GM19324 (cell line): ENCODE data around the gene DIP2C.
"Not testable (repeated sequence)": the region's sequence is repeated elsewhere in the genome, so short reads cannot be mapped to it uniquely, and the experiment has no call there.

Source experiments
- ATAC-seq: cut with Tn5 transposase; IDR thresholded peaks from one replicate; pipeline ENCODE4 v1.9.1; 2021; ENCODE audit warnings: mild to moderate bottlenecking, moderate library complexity; ENCODE audit not compliant: unreplicated experiment, low FRiP score

Gene DIP2C

DNA sequence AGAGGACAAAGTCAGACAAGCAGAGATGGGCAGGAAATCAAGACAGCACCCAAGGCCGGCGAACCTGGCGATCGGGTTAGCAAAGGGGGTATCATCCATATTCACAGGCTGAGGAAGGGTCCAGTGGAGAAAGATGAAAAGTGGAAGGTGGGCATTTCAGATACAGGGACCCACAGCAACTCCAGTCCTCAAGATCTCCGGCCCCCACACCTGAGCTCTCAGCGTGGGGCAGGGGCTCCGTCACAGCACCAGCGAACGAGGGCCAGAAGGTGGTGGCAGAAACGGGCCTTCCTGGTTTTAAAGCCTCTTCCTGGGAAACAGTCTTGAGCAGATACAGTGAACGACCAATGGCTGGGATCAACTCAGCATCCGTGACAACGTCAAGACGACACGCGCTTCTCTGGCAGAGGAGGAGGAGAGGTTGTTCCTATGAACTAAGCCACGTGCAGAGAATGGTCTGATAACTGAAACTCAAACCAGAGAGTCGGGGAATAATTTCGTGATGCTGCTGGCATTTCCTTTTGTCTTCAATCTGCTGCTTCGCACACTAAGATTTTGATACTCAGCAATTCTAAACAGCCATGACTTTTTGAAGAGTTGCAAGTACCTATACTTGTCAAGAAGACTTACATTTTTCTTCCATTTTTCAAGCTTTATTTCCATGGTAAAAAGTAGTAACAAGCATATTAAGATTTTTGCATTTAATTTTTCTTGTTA is 334.4 kb downstream of the DIP2C start:
- ATAC-seq: no peak

GRCh38 chr10:352476-353235 is 336.8 kb downstream of the DIP2C start:
- no peak for ATAC-seq

DNA sequence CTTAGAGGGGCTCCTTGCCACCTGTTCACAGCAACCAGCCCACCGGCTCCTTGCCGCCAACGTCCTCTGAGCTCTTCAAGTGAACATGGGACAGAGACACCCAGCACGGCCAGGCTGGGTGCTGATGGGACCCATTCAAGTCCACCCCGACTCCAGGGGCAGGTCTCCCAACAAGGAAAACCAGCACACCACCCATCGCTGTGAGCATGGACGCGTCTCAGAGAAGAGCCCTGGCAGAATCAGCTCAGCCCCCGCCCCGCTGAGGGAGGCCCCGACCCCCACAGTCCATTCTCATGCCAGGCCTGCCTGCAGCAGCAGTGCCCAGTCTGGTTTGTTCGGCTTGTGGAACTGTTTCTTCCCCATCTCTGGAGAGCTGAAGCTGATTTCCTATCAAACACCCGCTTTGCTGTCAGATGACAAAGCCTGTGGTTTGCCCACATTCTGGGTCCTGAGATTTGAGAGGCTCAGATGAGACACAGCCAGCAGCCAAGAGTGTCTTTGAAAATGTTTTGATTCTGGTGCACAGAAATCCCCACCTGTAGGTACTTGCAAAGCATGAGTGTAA is 337.6 kb downstream of the DIP2C start:
- no peak for ATAC-seq

GRCh38 chr10:350981-351501 is 338.4 kb downstream of the DIP2C start:
- no peak for ATAC-seq

- ATAC-seq: no peak
Observed at GRCh38 chr10:349081-349480, 340.4 kb downstream of the DIP2C start.

- ATAC-seq: no peak
Observed at GRCh38 chr10:348456-348855, 341.0 kb downstream of the DIP2C start.

DNA sequence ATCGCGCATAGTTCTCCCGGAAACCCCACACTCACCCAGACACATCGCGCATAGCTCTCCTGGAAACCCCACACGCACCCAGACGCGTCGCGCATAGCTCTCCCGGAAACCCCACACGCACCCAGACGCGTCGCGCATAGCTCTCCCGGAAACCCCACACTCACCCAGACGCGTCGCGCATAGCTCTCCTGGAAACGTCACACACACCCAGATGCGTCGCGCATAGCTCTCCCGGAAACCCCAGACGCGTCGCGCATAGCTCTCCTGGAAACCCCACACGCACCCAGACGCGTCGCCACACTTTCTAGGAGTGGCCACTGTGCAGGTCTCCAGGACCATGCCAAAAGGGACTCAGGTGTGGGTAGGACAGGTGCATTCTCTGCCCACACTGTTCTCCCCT is 341.7 kb downstream of the DIP2C start:
- ATAC-seq: not testable (repeated sequence)

DNA sequence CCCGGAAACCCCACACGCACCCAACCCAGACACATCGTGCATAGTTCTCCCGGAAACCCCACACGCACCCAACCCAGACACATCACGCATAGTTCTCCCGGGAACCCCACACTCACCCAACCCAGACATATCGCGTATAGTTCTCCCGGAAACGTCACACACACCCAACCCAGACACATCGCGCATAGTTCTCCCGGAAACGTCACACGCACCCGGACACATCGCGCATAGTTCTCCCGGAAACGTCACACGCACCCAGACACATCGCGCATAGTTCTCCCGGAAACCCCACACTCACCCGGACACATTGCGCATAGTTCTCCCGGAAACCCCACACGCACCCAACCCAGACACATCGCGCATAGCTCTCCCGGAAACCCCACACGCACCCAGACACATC is 342.3 kb downstream of the DIP2C start:
- not testable (repeated sequence) for ATAC-seq

GRCh38 chr10:344582-345200 is 344.8 kb downstream of the DIP2C start:
- no peak for ATAC-seq

GRCh38 chr10:343231-344220 is 345.9 kb downstream of the DIP2C start:
- no peak for ATAC-seq

DNA sequence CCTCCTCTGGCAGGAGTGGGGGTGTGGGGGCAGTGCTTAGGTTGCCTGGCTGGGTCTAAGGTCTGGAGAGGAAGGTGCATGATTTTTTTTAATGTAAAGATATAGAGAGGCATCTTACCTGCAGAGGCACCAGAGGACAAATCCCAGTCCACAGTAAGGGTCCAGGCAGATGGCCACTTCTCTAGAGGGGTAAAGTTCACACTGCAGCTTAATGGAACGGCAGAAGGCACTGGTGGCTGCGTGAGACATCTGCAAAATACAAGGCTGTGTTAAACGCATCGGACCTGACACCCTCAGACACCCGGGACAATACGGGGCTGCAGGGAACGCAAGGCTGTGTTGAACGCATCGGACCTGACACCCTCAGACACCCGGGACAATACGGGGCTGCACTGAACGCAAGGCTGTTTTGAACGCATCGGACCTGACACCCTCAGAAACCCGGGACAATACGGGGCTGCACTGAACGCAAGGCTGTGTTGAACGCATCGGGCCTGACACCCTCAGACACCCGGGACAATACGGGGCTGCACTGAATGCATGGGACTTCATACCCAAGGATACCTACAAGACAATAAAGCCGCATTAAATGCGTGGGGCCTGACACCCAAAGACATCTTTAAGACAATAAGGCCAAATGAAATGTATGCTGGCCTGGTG is 348.3 kb downstream of the DIP2C start:
- no peak for ATAC-seq

DNA sequence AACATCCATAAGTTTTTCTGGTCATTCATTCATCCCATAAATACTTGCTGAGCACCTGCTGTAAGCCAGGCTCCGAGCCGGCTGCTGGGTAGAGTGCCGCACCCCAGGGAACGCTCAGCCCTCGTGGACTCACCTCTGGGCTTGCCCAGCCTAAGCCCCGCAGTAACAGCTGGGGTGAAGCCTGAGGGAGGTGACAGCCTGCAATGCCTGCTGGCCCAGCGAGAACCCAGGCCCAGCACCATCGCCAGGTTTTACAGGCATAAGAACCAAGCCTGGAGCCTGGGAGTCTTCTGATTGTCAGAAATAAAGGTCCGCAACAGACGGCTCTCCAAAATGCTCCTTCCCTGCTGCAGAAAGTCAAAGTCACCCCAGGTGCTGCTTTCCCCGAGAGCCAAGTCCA is 348.8 kb downstream of the DIP2C start:
- no peak for ATAC-seq

DNA sequence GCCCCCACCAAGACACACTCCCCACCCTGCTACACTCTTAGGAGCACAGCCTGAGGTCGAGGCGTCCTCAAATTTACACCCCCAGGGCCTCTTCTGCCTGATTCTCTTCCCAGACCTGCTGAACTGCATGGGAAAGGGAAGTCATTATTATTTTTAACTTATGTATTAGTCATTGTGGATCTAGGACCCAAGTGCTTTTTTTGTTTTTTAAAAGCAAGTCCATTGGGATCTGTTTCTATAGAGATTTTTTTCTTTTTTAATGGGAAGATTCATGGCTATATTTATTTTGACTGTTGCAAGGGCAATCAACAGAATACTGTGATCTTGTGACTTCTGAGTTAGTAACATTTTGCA is 350.5 kb downstream of the DIP2C start:
- ATAC-seq: no peak

DNA sequence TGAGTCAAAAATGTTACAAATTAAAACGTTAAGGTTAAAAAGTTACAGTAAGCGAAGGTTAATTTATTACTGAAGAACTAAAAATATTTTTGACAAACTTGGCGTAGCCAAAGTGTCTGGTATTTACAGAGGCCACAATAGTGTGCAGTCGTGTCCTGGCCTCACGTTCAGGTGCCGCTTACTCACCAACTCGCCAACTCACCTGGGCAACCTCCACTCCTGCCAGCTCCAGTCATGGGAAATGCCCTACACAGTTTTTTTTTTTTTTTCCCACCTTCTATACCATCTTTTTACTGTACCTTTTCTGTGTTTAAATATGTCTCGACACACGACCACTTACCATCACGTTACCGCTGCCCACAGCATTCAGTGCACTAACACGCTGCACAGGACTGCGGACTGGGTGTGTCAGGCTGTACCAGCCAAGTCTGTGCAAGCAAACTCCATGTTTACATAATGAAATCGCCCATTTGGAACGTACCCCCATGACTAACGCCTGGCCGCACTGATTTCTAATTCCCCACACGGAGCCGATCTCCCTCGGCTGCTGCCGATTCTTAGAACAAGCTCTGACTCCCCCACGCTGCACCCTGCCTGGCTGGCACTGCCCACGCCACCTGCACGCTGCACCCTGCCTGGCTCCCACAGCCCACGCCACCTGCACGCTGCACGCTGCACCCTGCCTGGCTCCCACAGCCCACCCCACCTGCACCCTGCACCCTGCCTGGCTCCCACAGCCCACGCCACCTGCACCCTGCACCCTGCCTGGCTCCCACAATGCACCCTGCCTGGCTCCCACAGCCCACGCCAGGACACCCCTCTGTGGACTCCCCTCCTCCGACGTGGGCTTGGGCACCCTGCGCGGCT is 351.1 kb downstream of the DIP2C start:
- no peak for ATAC-seq

DNA sequence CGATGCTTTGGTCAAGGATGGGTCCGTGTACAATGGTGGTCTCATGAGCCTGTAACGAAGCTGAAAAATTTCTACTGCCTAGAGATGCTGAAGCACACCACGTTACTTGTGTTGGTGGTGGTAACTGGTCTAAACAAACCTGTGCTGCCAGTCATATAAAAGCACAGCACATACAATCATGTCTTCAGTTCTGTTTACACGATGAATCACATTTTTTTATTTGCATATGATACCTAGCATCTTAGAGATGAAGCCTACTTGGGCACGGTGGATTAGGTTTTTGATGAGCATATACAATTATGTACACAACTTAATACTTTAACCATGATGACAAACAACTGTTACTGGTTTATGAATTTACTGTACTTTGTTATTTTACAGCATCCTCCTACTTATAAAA is 353.2 kb downstream of the DIP2C start:
- no peak for ATAC-seq

DNA sequence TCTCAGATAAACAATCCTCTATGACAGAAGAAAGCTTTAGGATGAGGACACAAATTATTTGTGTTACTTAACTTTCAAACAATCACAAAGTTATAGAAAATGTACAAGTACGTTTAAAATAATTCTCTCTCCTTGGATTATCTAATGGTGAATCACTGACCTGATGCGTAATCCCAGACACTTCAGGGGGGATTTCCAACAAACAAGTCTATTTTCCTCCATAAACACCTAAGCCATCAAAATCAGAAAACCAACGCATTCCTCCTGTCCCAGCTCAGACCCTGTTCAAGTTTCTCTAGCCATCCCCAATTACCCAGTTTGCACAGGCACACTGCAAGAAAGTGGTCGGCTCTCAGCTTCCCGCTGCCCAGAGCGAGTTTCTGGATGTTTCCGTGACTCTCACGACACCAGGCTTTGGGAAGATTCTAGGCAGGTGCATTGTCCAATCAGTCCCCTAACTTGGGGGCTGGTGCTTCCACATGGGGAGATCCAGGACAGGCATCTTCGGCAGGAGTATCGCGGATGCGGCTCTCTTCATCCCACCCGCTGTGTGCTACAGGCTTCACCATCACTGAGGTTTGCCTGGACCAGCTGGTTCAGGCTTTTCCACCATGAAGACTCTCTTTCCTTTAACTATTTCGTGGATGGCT is 354.2 kb downstream of the DIP2C start:
- no peak for ATAC-seq

DNA sequence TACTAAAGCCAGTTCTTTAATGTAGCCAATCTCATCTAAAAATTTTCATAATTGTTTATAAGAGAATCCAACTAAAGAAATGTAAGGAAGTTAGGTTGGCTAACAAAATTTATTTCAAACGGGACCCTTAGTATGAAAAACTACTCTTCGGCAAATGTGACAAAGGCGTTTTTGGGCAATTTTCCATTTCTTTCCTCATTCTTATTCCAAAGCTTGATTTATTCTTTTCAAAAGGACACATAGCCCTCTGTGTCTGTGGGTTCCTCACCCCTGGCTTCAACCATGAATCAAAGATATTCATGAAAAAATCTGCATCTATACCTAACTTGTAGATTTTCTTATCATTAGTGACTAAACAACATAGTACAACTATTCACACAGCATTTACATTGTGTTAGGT is 358.3 kb downstream of the DIP2C start:
- ATAC-seq: no peak
